Measurements from ENCODE around the gene SFXN5.
A peak's percentile ranks its signal among the peaks of the same experiment; 100 is the strongest.

The SFXN5 gene

GRCh38 chr2:72965016-72965415 lies 106.5 kb downstream of the SFXN5 start:
- Histone ChIP-seq H3K9me3 (ENCODE audit: control insufficient read depth, insufficient read depth, low read depth, low read length) (no peaks in the 10 kb centered on the region), H3K4me1 (ENCODE audit: control insufficient read depth, insufficient read depth, low read length) (no peaks in the 10 kb centered on the region), H3K27ac (ENCODE audit: extremely low read depth, low read depth, low read length) (no peak overlapping the region), H3K36me3 (ENCODE audit: control insufficient read depth in 2 of 2, insufficient read depth in 1 of 2, low read length in 2 of 2) (peaks cover 0 to 10% of the 10 kb centered on the region in 2 experiments; a peak in 1 of 3 replicates), H3K4me3 (ENCODE audit: low read depth, low read length) (no peak overlapping the region)
- CTCF ChIA-PET = interaction anchor here (1.5 kb wide), 1 partner anchor 72 kb away, joined by 6 read pairs; no protein-coding TSS in a partner anchor
- POLR2A ChIA-PET = no interaction called here
- TF ChIP-seq ZNF112 (tag by site-specific recombination; IDR thresholded peaks at IDR 0.05) (no peak), ZNF202 (tag by site-specific recombination; IDR thresholded peaks at IDR 0.05; ENCODE audit: borderline replicate concordance) (no peak), KLF1 (tag by site-specific recombination; IDR thresholded peaks at IDR 0.05) (no peak), KLF9 (tag by site-specific recombination; IDR thresholded peaks at IDR 0.05; ENCODE audit: low read depth) (no peak), PRDM4 (tag by site-specific recombination; IDR thresholded peaks at IDR 0.05) (no peak), ZNF473 (tag by site-specific recombination; IDR thresholded peaks at IDR 0.05) (no peak), ZNF707 (tag by site-specific recombination; IDR thresholded peaks at IDR 0.05) (no peak), FEZF1 (tag by site-specific recombination; IDR thresholded peaks at IDR 0.05) (no peak)

GRCh38 chr2:72964146-72964525 lies 107.4 kb downstream of the SFXN5 start:
- Histone ChIP-seq H3K9me3 (ENCODE audit: control insufficient read depth, insufficient read depth, low read depth, low read length) (no peaks in the 10 kb centered on the region), H3K4me3 (ENCODE audit: low read depth, low read length) (no peak overlapping the region), H3K4me1 (ENCODE audit: control insufficient read depth, insufficient read depth, low read length) (no peaks in the 10 kb centered on the region), H3K27ac (ENCODE audit: extremely low read depth, low read depth, low read length) (no peak overlapping the region), H3K36me3 (ENCODE audit: control insufficient read depth in 2 of 2, insufficient read depth in 1 of 2, low read length in 2 of 2) (peaks cover 0 to 10% of the 10 kb centered on the region in 2 experiments; a peak in 1 of 3 replicates)
- POLR2A ChIA-PET = no interaction called here
- TF ChIP-seq GLIS2 (tag by site-specific recombination; IDR thresholded peaks at IDR 0.05) = no peak
- no peak for TF ChIP-seq ZNF830 (tag by site-specific recombination; IDR thresholded peaks at IDR 0.05; ENCODE audit: low read depth)
- TF ChIP-seq OSR2 (tag by site-specific recombination; IDR thresholded peaks at IDR 0.05) = no peak
- CTCF ChIA-PET = interaction anchor here (0.6 to 1.3 kb wide), 4 partner anchors 25 to 199 kb away, joined by 3 to 4 read pairs (median 4); no protein-coding TSS in a partner anchor

GRCh38 chr2:72963423-72964145 lies 107.9 kb downstream of the SFXN5 start:
- H3K36me3 ChIP-seq (ENCODE audit: control insufficient read depth in 2 of 2, insufficient read depth in 1 of 2, low read length in 2 of 2) = peaks cover 0 to 10% of the 10 kb centered on the region in 2 experiments; a peak in 1 of 3 replicates
- peak; percentile 35 for TF ChIP-seq ZIC2 (tag by site-specific recombination; IDR thresholded peaks at IDR 0.05)
- no peak for TF ChIP-seq PRDM1 (tag by site-specific recombination; IDR thresholded peaks at IDR 0.05)
- H3K27ac ChIP-seq (ENCODE audit: extremely low read depth, low read depth, low read length) = no peak overlapping the region
- no peaks in the 10 kb centered on the region for H3K4me1 ChIP-seq (ENCODE audit: control insufficient read depth, insufficient read depth, low read length)
- ChIA-PET POLR2A (no interaction called here), CTCF (interaction anchor here (0.6 to 1.3 kb wide), 7 partner anchors 10 to 346 kb away, joined by 3 to 8 read pairs (median 4); no protein-coding TSS in a partner anchor)
- no peaks in the 10 kb centered on the region for H3K9me3 ChIP-seq (ENCODE audit: control insufficient read depth, insufficient read depth, low read depth, low read length)
- no peak overlapping the region for H3K4me3 ChIP-seq (ENCODE audit: low read depth, low read length)

GRCh38 chr2:72962911-72963310 lies 108.6 kb downstream of the SFXN5 start:
- Histone ChIP-seq H3K4me1 (ENCODE audit: control insufficient read depth, insufficient read depth, low read length) (no peaks in the 10 kb centered on the region), H3K36me3 (ENCODE audit: control insufficient read depth in 2 of 2, insufficient read depth in 1 of 2, low read length in 2 of 2) (peaks cover 0 to 10% of the 10 kb centered on the region in 2 experiments; a peak in 1 of 3 replicates), H3K27ac (ENCODE audit: extremely low read depth, low read depth, low read length) (no peak overlapping the region), H3K4me3 (ENCODE audit: low read depth, low read length) (no peak overlapping the region), H3K9me3 (ENCODE audit: control insufficient read depth, insufficient read depth, low read depth, low read length) (no peaks in the 10 kb centered on the region)
- CTCF ChIA-PET = interaction anchor here (0.6 to 1.3 kb wide), 2 partner anchors 11 to 347 kb away, joined by 7 to 8 read pairs; no protein-coding TSS in a partner anchor
- POLR2A ChIA-PET = no interaction called here
- TF ChIP-seq REST (tag by site-specific recombination; IDR thresholded peaks at IDR 0.05) (no peak), ZNF544 (tag by site-specific recombination; IDR thresholded peaks at IDR 0.05) (no peak), ZFP41 (tag by site-specific recombination; IDR thresholded peaks at IDR 0.05; ENCODE audit: borderline replicate concordance) (no peak), PBX3 (CRISPR knock-in tag; IDR thresholded peaks at IDR 0.05) (no peak), ZSCAN4 (tag by site-specific recombination; IDR thresholded peaks at IDR 0.05) (no peak), ZNF350 (tag by site-specific recombination; IDR thresholded peaks at IDR 0.05) (no peak), ZNF792 (tag by site-specific recombination; IDR thresholded peaks at IDR 0.05) (no peak)

All from HEK293 (cell line).